SK-N-SH (cell line): ENCODE measurements around the gene ARAP1. TPM values are rescaled to one million over a fixed set of nuclear protein-coding genes. Genes with fewer than 3 reads are reported as not detected.

Experiments used
- CTCF ChIA-PET: fragments of 300-600, 350-600 bp; formaldehyde crosslinking; extraction: SDS; loops from one replicate; lab custom pipeline; 2021; lab: Yijun Ruan, JAX
- POLR2A ChIA-PET: fragments of 350-600 bp; sonication (Branson Sonifier 250); formaldehyde crosslinking; extraction: SDS; loops from one replicate; lab custom pipeline; 2020; ENCODE audit warnings: antibody characterized with exemption, inconsistent platforms; lab: Yijun Ruan, JAX
- DNase-seq: peaks from one replicate; pipeline ENCODE4 v3.0.0; 2012
- H2AFZ ChIP-seq: fragments of 200-600 bp; sonication (generic); 2 replicates; pipeline ENCODE4 v1.8.1; 2016; ENCODE audit warnings: antibody characterized with exemption, mild to moderate bottlenecking, low read depth
- H3F3A ChIP-seq: fragments of 200-600 bp; sonication (generic); replicated peaks from 2 replicates; pipeline ENCODE3; 2016; ENCODE audit warnings: antibody characterized with exemption, mild to moderate bottlenecking; ENCODE audit not compliant: insufficient read depth
- H3K27ac ChIP-seq, 2 experiments: fragments of 200-500 bp in 1 of 2; fragments of 200-600 bp in 1 of 2; sonication (Bioruptor generic) in 1 of 2; sonication (generic), shearing (Covaris generic) in 1 of 2; 2 replicates each; pipeline versions ENCODE4 v1.5.1 to v1.6.1; 2014 to 2016; ENCODE audit warnings: low read depth in 2 of 2, inconsistent platforms in 1 of 2, low read length in 1 of 2, mild to moderate bottlenecking in 1 of 2, mixed read lengths in 1 of 2
- H3K27me3 ChIP-seq: fragments of 200-600 bp; sonication (generic), shearing (Covaris generic); 2 replicates; pipeline ENCODE4 v1.6.1; 2016; ENCODE audit warnings: mixed run types; ENCODE audit not compliant: insufficient read depth
- H3K36me3 ChIP-seq, 2 experiments: fragments of 200-500 bp in 1 of 2; fragments of 200-600 bp in 1 of 2; sonication (Bioruptor generic) in 1 of 2; sonication (generic) in 1 of 2; replicated peaks in 1 of 2; 2 replicates each; pipeline versions ENCODE3 to v1.5.1; 2014 to 2016; ENCODE audit warnings: low read length in 1 of 2, mild to moderate bottlenecking in 1 of 2; ENCODE audit not compliant: insufficient read depth in 2 of 2, control insufficient read depth in 1 of 2
- H3K4me1 ChIP-seq, 2 experiments: fragments of 200-500 bp in 1 of 2; fragments of 200-600 bp in 1 of 2; sonication (Bioruptor generic) in 1 of 2; sonication (generic), shearing (Covaris generic) in 1 of 2; 2 replicates each; pipeline versions ENCODE4 v1.5.1 to v1.6.1; 2014 to 2016; ENCODE audit warnings: low read depth in 1 of 2, low read length in 1 of 2, mixed run types in 1 of 2; ENCODE audit not compliant: insufficient read depth in 2 of 2, control insufficient read depth in 1 of 2
- H3K4me2 ChIP-seq: fragments of 200-600 bp; sonication (generic), shearing (Covaris generic); 2 replicates; pipeline ENCODE4 v1.6.1; 2017; ENCODE audit warnings: mixed run types
- H3K4me3 ChIP-seq, 2 experiments: fragments of 200-500 bp in 1 of 2; fragments of 200-600 bp in 1 of 2; sonication (Bioruptor generic) in 1 of 2; sonication (generic), shearing (Covaris generic) in 1 of 2; 2 replicates each; pipeline versions ENCODE4 v1.5.1 to v1.8.1; 2014 to 2016; ENCODE audit warnings: low read depth in 2 of 2, inconsistent platforms in 1 of 2, low read length in 1 of 2, mild to moderate bottlenecking in 1 of 2, mixed read lengths in 1 of 2, moderate library complexity in 1 of 2
- H3K79me2 ChIP-seq: fragments of 200-600 bp; sonication (generic); 2 replicates; pipeline ENCODE4 v1.8.1; 2017; ENCODE audit warnings: mild to moderate bottlenecking; ENCODE audit not compliant: insufficient read depth
- H3K9ac ChIP-seq: fragments of 200-600 bp; sonication (generic); 2 replicates; pipeline ENCODE4 v1.6.1; 2017; ENCODE audit warnings: mixed run types
- H3K9me2 ChIP-seq: fragments of 200-600 bp; sonication (generic); 2 replicates; pipeline ENCODE4 v1.6.1; 2017; ENCODE audit warnings: mixed run types
- H3K9me3 ChIP-seq: fragments of 200-600 bp; sonication (generic); 2 replicates; pipeline ENCODE4 v1.6.1; 2017; ENCODE audit warnings: mixed run types, mild to moderate bottlenecking, moderate library complexity
- H4K20me1 ChIP-seq: fragments of 200-600 bp; sonication (generic); 2 replicates; pipeline ENCODE4 v1.6.1; 2017; ENCODE audit warnings: mild to moderate bottlenecking, mixed run types; ENCODE audit not compliant: insufficient read depth
- EZH2phosphoT487 ChIP-seq: fragments of 200-600 bp; sonication (generic); IDR thresholded peaks from 2 replicates; pipeline ENCODE4 v1.6.1; 2017; ENCODE audit warnings: low read depth, mixed run types, mild to moderate bottlenecking, antibody characterized with exemption, moderate library complexity, borderline replicate concordance
- GABPA ChIP-seq: IDR thresholded peaks from 2 replicates; pipeline ENCODE4 v1.4.0; 2012; ENCODE audit warnings: low read depth, mild to moderate bottlenecking
- GATA2 ChIP-seq: sonication (generic); formaldehyde crosslinking; IDR thresholded peaks from 2 replicates; pipeline ENCODE4 v1.5.0; 2020; ENCODE audit warnings: mild to moderate bottlenecking, missing genetic modification reagents
- MXI1 ChIP-seq: IDR thresholded peaks from 2 replicates; pipeline ENCODE4 v1.6.1; 2012; ENCODE audit warnings: mild to moderate bottlenecking, low read depth, low read length, improper control_type of control experiment
- NRF1 ChIP-seq: IDR thresholded peaks from 2 replicates; pipeline ENCODE4 v1.6.1; 2012; ENCODE audit warnings: low read depth, mild to moderate bottlenecking, low read length
- RAD21 ChIP-seq: IDR thresholded peaks from 2 replicates; pipeline ENCODE4 v1.6.1; 2012; ENCODE audit warnings: mild to moderate bottlenecking, low read length
- RFX5 ChIP-seq: IDR thresholded peaks from 2 replicates; pipeline ENCODE4 v1.6.1; 2012; ENCODE audit warnings: mild to moderate bottlenecking, improper control_type of control experiment, low read length
- SMC3 ChIP-seq: IDR thresholded peaks from 2 replicates; pipeline ENCODE4 v1.6.1; 2012; ENCODE audit warnings: low read depth, low read length, improper control_type of control experiment
- TAF1 ChIP-seq: IDR thresholded peaks from 2 replicates; pipeline ENCODE4 v1.6.1; 2012; ENCODE audit warnings: low read depth, mild to moderate bottlenecking, low read length, moderate library complexity, borderline replicate concordance
- TCF12 ChIP-seq: IDR thresholded peaks from 2 replicates; pipeline ENCODE4 v1.4.0; 2012
- WGBS: methylation state at CpG from one replicate; pipeline ENCODE4 v1.1.6; 2017; ENCODE audit warnings: low lambda C conversion rate; 5-methylcytosine and 5-hydroxymethylcytosine counted together
- polyA plus RNA-seq, 3 experiments: library from polyadenylated mRNA; depleted of rRNA; stranded (reverse); fragments of >200 nt; gene quantifications; 2 replicates each; pipeline ENCODE4 v1.2.3, GENCODE V29; 2012
- TF ChIP-seq, protein P1 (sequence below): IDR thresholded peaks from 2 replicates; pipeline ENCODE4 v1.6.1; 2012; ENCODE audit warnings: mild to moderate bottlenecking, low read depth, low read length, moderate library complexity
- TF ChIP-seq, protein P2 (sequence below): IDR thresholded peaks from 2 replicates; pipeline ENCODE4 v1.4.0; 2012; ENCODE audit warnings: low read depth, borderline replicate concordance
- TF ChIP-seq, protein P3 (sequence below): IDR thresholded peaks from 2 replicates; pipeline ENCODE4 v1.4.0; 2012; ENCODE audit warnings: low read depth
- TF ChIP-seq, protein P4 (sequence below): fragments of 150-350 bp; IDR thresholded peaks from 2 replicates; pipeline ENCODE4 v1.6.1; 2017; ENCODE audit warnings: antibody characterized with exemption, low read length, low read depth, borderline replicate concordance
- TF ChIP-seq, protein P5 (sequence below): IDR thresholded peaks from 2 replicates; pipeline ENCODE4 v1.4.0; 2012; ENCODE audit warnings: low read depth, borderline replicate concordance

ARAP1 gene
- polyA plus RNA-seq, 1 of the 3 experiments (the other 2 are of a cell fraction): 56.6 TPM

DNA sequence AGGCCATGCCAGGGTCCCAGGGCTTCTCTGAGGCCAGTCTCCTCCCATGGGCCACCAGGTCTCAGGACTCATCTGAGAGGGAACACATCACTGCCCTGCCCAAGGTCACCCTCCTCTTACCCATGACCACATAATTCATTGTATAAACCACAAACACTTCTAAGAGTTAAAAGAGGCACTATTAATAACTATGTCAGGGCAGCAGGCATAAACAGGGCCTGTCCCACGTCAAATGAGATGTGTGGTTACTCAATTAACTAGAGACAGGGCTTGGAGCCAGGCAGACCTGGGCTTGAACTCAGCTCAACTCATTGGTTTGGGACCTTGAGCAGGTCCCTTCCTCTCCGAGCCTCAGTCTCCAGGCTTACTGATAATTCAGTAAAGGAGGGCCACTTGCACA lies 33.1 kb downstream of the ARAP1 start:
- 0 out of 2 replicates have a peak overlapping the region, but pooled peaks have one; percentile 96 for H3K4me2 ChIP-seq
- no peaks in the 10 kb centered on the region for H3F3A ChIP-seq
- WGBS: 58% methylated on average over 1 of the region's 2 CpGs
- no peaks in the 10 kb centered on the region for H3K9me2 ChIP-seq
- ChIA-PET CTCF (interaction anchor here (0.7 to 3.6 kb wide), 3 partner anchors 35 to 571 kb away, joined by 3 to 19 read pairs (median 6); partner anchors contain the start of gene STARD10), POLR2A (no interaction called here)
- H3K9me3 ChIP-seq: no peaks in the 10 kb centered on the region
- peaks cover 50% of the 10 kb centered on the region for H3K79me2 ChIP-seq
- H3K4me1 ChIP-seq: peaks cover 13 to 67% of the 10 kb centered on the region in 2 experiments
- no peak overlapping the region for H2AFZ ChIP-seq
- H3K9ac ChIP-seq: no peak overlapping the region
- H3K27me3 ChIP-seq: no peaks in the 10 kb centered on the region
- no peak for DNase-seq
- no peak overlapping the region for H3K4me3 ChIP-seq
- TF ChIP-seq GATA2 (CRISPR knock-in tag): no peak
- TF ChIP-seq EZH2phosphoT487: no peak
- TF ChIP-seq, protein P1, sequence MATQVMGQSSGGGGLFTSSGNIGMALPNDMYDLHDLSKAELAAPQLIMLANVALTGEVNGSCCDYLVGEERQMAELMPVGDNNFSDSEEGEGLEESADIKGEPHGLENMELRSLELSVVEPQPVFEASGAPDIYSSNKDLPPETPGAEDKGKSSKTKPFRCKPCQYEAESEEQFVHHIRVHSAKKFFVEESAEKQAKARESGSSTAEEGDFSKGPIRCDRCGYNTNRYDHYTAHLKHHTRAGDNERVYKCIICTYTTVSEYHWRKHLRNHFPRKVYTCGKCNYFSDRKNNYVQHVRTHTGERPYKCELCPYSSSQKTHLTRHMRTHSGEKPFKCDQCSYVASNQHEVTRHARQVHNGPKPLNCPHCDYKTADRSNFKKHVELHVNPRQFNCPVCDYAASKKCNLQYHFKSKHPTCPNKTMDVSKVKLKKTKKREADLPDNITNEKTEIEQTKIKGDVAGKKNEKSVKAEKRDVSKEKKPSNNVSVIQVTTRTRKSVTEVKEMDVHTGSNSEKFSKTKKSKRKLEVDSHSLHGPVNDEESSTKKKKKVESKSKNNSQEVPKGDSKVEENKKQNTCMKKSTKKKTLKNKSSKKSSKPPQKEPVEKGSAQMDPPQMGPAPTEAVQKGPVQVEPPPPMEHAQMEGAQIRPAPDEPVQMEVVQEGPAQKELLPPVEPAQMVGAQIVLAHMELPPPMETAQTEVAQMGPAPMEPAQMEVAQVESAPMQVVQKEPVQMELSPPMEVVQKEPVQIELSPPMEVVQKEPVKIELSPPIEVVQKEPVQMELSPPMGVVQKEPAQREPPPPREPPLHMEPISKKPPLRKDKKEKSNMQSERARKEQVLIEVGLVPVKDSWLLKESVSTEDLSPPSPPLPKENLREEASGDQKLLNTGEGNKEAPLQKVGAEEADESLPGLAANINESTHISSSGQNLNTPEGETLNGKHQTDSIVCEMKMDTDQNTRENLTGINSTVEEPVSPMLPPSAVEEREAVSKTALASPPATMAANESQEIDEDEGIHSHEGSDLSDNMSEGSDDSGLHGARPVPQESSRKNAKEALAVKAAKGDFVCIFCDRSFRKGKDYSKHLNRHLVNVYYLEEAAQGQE: no peak
- no peak for TF ChIP-seq RAD21
- TF ChIP-seq RFX5: no peak
- TF ChIP-seq TAF1: no peak
- TF ChIP-seq GABPA: no peak
- no peak for TF ChIP-seq TCF12
- no peak for TF ChIP-seq NRF1
- TF ChIP-seq SMC3: no peak
- TF ChIP-seq, protein P2, sequence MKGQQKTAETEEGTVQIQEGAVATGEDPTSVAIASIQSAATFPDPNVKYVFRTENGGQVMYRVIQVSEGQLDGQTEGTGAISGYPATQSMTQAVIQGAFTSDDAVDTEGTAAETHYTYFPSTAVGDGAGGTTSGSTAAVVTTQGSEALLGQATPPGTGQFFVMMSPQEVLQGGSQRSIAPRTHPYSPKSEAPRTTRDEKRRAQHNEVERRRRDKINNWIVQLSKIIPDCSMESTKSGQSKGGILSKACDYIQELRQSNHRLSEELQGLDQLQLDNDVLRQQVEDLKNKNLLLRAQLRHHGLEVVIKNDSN: no peak
- no peak for TF ChIP-seq MXI1
- TF ChIP-seq, protein P3, sequence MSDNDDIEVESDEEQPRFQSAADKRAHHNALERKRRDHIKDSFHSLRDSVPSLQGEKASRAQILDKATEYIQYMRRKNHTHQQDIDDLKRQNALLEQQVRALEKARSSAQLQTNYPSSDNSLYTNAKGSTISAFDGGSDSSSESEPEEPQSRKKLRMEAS: no peak
- TF ChIP-seq, protein P4, sequence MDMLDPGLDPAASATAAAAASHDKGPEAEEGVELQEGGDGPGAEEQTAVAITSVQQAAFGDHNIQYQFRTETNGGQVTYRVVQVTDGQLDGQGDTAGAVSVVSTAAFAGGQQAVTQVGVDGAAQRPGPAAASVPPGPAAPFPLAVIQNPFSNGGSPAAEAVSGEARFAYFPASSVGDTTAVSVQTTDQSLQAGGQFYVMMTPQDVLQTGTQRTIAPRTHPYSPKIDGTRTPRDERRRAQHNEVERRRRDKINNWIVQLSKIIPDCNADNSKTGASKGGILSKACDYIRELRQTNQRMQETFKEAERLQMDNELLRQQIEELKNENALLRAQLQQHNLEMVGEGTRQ: no peak
- TF ChIP-seq, protein P5, sequence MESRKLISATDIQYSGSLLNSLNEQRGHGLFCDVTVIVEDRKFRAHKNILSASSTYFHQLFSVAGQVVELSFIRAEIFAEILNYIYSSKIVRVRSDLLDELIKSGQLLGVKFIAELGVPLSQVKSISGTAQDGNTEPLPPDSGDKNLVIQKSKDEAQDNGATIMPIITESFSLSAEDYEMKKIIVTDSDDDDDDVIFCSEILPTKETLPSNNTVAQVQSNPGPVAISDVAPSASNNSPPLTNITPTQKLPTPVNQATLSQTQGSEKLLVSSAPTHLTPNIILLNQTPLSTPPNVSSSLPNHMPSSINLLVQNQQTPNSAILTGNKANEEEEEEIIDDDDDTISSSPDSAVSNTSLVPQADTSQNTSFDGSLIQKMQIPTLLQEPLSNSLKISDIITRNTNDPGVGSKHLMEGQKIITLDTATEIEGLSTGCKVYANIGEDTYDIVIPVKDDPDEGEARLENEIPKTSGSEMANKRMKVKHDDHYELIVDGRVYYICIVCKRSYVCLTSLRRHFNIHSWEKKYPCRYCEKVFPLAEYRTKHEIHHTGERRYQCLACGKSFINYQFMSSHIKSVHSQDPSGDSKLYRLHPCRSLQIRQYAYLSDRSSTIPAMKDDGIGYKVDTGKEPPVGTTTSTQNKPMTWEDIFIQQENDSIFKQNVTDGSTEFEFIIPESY: no peak
- H4K20me1 ChIP-seq: peaks cover 29% of the 10 kb centered on the region
- H3K27ac ChIP-seq: peak overlapping the region in 1 of 2 experiments; percentile 66; a peak in 2 of 4 replicates
- H3K36me3 ChIP-seq: peaks cover 0 to 4% of the 10 kb centered on the region in 2 experiments
